Measurements from ENCODE around the gene ACAP1. TPM values are rescaled to one million over a fixed set of nuclear protein-coding genes. Genes with fewer than 3 reads are reported as not detected.

Gene ACAP1
- total RNA-seq, 2 donors from 2014 or later = 5.1 to 6.7 TPM

- H3K4me1 ChIP-seq = no peaks in the 10 kb centered on the region
- H3K27me3 ChIP-seq = no peaks in the 10 kb centered on the region
- no peak overlapping the region for H3K27ac ChIP-seq
- H3K4me3 ChIP-seq = no peak overlapping the region
- no peaks in the 10 kb centered on the region for H3K36me3 ChIP-seq
- no peaks in the 10 kb centered on the region for H3K9me3 ChIP-seq
- DNase-seq (ENCODE audit: low spot score) = no peak
- no peak for TF ChIP-seq CTCF (IDR thresholded peaks at IDR 0.05)
These were observed 38.0 kb downstream of the ACAP1 start for GRCh38 chr17:7374353-7374752.

- Histone ChIP-seq H3K27me3 (no peaks in the 10 kb centered on the region), H3K9me3 (no peaks in the 10 kb centered on the region), H3K36me3 (no peaks in the 10 kb centered on the region), H3K4me3 (no peak overlapping the region), H3K27ac (no peak overlapping the region), H3K4me1 (peaks cover 0 to 28% of the 10 kb centered on the region in 2 donors)
- no peak for DNase-seq (ENCODE audit: low spot score)
- TF ChIP-seq CTCF (IDR thresholded peaks at IDR 0.05) = no peak
These were observed 42.8 kb downstream of the ACAP1 start for GRCh38 chr17:7379134-7379533.

- no peak for TF ChIP-seq CTCF (IDR thresholded peaks at IDR 0.05)
- Histone ChIP-seq H3K36me3 (no peaks in the 10 kb centered on the region), H3K4me3 (peak overlapping the region; percentile 44 to 55), H3K4me1 (peaks cover 0 to 31% of the 10 kb centered on the region in 2 donors), H3K9me3 (no peaks in the 10 kb centered on the region), H3K27ac (peak overlapping the region; percentile 38 to 45), H3K27me3 (no peaks in the 10 kb centered on the region)
- peak; percentile 69 for DNase-seq (ENCODE audit: low spot score)
These were observed 44.0 kb downstream of the ACAP1 start for GRCh38 chr17:7380321-7380720.

GRCh38 chr17:7380855-7381683 lies 44.7 kb downstream of the ACAP1 start, which contains the start of gene TNK1:
Gene TNK1, plus strand, starts transcription at chr17:7381089. Its CDS starts 1,838 bp downstream, at chr17:7382927.
- Histone ChIP-seq H3K4me3 (peak within 1 kb of the TSS; percentile 44 to 55), H3K36me3 (no peaks in the 10 kb centered on the region), H3K27ac (peak within 1 kb of the TSS; percentile 38 to 45), H3K9me3 (no peaks in the 10 kb centered on the region), H3K27me3 (no peaks in the 10 kb centered on the region), H3K4me1 (peaks cover 0 to 31% of the 10 kb centered on the region in 2 donors)
- DNase-seq (ENCODE audit: low spot score) = no peak
- no peak for TF ChIP-seq CTCF (IDR thresholded peaks at IDR 0.05)

- DNase-seq (ENCODE audit: low spot score) = no peak
- H3K4me3 ChIP-seq = no peak overlapping the region
- no peaks in the 10 kb centered on the region for H3K36me3 ChIP-seq
- no peaks in the 10 kb centered on the region for H3K27me3 ChIP-seq
- peaks cover 0 to 31% of the 10 kb centered on the region in 2 donors for H3K4me1 ChIP-seq
- no peak overlapping the region for H3K27ac ChIP-seq
- no peaks in the 10 kb centered on the region for H3K9me3 ChIP-seq
- TF ChIP-seq CTCF (IDR thresholded peaks at IDR 0.05) = no peak
These were observed 46.6 kb downstream of the ACAP1 start for GRCh38 chr17:7382901-7383300.

All from right atrium auricular region (tissue), 2 donors.